ENCODE results near the gene FRYL.

The FRYL gene

DNA sequence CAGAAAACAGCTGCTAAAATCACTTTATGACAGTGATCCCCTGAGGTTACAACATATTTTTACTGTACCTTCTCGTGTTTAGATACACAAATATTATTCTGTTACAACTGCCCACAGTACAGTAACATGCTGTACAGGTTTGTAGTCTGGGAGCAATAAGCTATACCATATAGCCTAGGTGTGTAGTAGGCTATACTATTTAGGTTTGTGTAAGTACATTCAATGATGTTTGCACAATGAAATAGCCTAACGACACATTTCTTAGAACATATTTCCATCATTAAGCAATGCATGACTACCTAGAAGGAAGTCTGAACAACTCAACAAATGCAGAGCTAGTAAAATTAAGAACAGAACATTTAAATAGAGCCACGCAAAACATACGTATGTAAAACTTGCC, 177.3 kb downstream of the FRYL start:
- FAIRE-seq, result no peak

DNA sequence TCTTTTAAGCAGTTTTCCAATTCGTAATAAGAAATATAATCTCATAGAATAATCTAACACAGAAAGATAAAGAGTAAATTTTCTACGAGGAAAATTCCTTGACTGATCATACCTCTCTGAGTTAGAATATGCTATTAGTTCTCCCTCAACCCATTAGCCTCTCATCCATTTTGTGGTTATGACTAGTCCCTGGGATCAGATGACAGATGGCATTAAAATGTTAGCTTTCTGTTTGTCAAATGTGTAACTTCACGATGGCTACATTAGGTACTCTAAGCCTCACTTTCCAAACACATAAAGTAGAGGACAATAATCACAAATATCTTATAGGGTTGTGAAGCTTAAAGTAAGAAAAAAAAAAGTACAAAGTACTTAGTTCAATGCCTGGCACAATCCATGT, 177.9 kb downstream of the FRYL start:
- no peak for FAIRE-seq

DNA sequence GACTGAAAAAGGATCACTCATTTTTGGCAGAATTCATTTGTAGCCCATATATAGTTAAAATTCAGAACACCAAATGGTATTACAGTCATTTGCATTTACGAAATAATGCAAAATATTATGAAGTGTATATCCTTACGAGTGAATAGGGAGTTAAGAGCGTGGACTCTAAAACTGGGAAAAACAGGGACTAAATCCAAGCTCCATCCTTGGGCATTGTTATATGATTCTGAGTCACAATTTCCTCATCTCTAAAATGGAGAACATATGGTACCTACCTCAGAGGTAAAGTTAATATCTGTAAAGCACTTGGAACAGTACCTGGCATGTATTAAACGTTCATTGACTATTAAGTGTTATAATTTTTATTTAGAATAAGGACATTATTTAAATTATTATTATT, 183.7 kb downstream of the FRYL start:
- no peak for FAIRE-seq

DNA sequence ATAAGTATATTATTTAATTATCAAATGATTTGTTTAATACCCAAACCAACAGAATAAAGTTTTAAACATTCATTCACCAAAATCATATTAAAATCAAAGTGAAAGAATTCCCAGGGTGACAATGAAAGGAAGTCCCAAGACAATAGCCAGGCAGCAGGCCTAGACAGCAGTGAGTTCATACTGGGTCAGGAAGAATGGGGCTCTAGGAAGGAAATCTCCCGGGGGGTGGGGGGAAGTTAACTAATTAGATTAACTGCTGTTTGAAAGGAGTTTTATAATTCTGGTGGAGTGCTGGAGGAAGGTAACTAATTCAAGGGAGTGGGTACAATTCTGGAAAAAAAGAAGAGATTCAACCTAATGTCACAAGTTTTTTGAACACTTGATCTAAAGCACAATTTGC, 185.9 kb downstream of the FRYL start:
- peak; percentile 72 for FAIRE-seq

DNA sequence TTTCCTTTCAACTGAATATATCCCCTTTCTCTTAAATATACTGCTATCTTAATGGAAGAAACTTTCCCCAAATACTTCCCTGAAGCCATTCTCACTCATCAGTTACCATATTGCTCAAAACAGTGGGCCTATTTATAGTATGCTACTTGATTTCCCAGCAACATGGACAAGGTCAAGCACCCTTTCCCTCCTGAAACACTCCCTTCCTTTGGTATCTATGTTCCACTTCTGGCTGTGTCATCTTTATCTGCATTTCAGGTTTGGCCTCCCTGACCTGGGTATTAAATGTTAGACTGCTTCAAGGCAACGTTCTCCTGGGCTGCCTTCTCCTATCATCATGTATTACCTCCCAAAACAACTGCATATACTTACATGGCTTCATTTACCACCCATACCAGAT, 188.7 kb downstream of the FRYL start:
- FAIRE-seq, result no peak

DNA sequence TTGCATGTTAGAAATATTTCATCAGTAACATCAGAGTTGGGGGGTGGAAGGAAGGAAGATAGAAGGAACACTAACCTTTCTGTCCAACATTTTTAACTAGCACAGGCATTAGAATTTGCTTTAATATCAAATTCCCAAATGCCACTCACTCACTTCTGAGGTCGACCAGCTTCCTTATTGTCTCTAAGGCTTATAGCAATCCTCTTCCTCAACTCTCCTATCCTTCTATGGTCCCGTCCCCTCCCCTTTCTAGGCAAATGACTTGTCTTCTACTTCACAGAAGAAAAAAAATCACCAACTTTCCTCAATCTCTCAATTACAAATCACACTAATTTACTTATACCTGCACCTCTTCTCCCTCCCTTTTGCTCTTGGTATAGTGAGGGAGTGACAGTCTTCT, 189.2 kb downstream of the FRYL start:
- FAIRE-seq, result no peak

DNA sequence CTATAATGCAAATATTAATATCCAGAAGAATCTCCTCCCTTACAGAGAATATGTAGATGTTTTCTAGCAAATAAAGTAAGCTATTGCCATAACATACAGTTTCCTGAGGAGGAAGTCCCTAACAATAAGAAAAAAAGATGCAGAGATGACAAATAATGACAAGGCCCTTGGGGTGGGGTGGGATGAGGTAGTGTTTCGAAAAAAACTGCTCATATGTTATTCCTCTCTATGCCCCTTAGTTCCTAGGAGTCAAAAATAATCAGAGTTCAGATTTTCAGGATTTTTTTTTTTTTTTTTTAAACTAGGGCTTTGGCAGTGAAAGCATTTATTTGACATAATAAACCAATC, 191.0 kb downstream of the FRYL start:
- FAIRE-seq, result no peak

DNA sequence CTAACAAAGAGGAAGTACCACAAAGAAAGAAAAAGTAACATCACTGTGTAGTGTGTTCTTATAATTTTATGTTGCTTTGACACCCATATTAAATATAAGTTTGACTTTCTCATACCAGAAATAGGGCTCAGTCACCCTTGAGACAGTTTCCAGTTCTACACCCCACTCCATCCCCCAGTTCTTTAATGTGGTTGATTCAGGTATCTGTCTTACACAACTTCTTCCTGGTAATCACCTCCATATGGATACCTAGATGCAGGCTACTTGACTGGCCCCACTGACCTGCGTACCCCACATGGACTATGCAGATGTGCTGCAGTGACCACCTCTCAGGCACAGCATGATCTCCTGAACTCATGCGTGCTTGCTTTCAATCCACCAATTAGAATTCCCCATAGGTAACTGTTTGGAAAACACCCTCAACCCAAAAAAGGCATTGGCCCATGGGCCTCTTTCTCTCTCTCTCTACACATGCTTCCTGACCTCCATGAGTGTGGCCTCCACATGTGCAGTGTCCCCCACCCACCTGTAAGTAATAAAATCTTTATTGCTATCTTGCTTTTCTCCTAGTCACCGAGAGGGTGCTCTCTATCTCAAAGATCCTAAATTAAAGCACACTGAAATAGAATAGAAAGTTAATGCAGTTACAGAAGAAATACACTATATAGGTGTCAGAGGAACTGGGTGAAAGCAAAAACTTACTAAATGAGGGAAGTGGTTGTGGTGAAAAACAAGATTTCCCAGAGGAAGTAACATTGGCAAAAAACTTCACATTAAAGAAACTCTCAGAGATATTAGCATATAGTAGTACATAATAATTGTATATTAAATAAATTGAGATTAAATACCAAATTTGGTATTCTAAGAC, 191.6 kb downstream of the FRYL start:
- FAIRE-seq, result no peak

DNA sequence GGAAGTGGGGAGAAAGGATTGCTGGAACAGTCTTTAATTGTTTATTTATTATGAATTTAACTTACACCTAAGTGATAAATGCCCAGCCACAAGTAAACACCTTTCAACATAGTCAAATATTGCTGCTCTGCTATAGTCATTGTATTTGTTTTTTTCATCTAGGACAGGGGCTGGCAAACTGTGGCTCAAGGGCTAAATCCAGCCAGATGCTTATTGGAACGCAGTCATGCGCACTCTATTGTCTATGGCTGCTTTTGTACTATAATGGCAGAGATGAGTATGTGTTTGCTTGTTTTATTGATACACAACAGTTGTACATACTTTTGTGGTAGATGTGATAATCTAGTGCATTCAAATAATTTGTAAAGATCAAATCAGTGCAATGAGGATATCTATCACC, 194.7 kb downstream of the FRYL start:
- FAIRE-seq, result no peak

DNA sequence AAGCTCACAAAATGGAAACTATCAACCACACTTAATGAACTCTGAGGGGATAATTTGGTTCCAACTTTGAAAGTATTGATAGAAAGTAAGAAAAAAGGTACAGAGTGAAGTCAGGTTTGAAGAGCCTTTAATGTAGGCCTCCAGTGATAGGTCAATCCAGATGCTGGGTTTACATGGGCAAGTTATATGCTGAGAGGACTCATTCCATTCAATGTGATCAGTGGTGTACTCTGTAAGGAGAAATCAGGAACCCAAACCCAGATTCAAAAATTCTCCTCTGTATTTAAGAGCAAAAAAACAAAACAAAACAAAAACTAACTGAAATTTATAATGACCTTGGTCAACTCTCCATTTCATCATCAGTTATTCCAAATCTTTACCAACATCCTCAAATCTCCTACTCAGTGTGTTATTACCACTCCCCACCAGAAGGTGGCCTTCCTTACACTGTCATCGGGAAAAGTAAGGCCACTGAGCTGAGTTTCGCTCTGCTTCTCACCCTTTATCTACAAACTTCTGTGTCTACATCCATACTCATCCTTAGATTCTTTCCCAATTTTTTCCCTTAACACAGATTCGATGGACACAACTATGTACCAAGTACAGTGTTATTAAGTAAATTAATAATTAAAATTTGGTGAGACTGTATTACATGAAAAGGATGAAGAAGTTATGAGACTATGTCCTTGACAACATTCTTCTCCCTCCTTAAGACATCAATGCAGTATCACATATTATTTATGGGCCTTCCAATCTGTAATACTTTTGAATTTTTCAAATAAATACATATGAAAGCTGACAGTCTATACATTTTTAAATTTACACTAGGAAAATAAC, 201.7 kb downstream of the FRYL start:
- peak; percentile 91 for FAIRE-seq

DNA sequence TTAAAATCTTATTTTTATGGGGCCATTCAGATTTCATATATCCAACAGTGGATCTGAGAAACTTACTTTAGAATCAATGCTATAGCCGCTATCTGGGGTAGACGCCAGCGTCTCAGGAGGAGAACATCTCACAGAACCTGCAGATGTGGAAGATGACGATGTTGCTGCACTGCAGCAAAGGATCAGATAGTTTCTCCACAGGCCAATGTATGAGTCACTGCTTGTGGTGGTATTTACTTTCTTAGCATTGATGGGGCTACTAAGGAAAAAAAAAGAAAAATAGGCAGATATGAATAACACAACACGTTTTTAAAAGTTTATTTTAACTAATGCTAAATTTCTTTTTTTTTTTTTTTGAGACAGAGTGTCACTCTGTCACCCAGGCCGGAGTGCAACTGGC, 204.1 kb downstream of the FRYL start:
- FAIRE-seq, result no peak

DNA sequence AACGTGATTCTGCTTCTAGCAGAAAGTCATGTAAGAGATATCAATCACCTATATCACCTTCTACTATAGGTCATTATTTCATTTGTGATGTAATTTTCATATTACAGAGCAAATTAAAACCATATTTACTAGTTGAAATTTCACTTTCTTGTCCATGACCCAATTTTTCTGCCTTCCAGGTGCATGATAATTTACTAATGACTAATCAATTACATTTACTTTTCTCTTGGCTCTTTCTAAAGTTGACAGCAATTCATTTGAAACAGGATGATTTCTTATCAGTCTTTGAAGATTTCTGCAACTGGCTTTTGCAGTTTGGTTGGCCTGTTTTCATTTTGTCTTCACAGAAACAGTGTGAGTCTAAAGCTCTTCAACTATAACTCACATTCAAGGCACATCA, 208.6 kb downstream of the FRYL start:
- no peak for FAIRE-seq

DNA sequence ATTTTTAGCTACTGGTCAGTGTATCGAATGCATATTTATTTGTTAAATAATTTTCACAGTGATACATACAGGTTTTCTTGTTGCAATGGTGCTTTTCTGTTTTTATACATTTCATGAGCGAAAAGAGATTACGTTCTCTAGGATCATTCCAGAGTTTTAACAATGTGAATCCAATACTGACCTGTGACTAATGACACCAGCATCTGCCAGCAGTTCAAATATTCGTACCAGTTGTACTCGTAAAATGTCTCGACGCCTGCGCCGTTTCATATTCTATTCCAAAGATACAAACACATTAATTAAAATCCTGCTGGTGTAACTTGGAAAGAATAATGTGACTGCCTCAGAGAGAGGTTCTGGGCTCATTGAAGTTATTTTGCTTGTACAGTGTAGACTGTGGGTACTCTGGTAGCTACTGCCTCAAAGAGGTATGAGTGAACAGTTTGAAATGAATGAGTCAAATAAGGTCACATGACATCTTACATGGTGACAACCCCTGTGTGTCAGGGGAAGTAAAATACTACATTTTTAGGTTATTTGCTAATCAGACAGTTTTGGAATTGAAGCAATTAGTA, 209.3 kb downstream of the FRYL start:
- no peak for FAIRE-seq

DNA sequence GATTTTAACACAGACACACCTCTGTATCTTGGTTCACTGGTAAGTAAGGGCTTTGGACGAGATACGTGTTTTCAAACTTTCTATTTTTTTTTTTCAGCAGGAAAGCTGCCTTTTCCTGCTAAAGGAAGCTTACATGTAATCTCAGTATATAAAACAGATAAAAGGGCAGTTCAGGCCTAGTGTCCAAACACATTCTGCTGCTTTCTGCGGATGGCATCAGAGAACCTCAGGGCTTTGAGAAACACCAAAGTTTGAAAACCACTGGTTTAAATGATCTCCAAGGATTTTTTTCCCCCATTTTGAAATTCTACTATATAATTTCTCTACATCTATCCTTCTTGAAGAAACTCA, 214.1 kb downstream of the FRYL start:
- no peak for FAIRE-seq

DNA sequence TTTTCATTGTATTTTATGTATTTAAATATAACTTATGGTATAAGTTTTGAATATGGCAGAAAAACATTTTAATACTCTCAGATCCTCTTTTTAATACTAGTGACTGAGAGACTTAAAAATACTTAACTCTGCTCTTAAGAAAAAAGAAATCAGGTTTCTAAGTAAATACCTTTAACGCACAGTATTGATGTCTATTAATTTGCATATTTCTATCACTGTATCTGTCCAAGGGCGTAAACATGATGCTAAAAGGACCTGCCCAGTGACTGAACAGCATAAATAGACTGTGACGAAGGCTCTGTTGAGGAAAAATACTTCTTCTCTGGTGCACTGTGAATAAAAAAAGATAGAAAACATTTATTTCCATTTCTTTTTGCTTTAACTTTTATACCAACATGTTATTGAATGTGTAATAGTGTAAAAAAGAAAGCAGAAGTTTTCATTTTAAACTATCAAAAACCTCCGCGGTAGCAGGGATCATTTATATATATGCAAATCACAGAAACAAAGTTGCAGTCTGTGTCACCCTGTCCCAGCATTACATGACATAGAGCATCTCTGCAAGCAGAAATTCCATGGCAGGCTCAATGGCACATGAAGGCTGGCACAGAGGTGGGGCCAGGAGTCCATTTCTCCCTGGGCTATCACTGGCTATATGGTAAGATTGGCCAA, 214.6 kb downstream of the FRYL start:
- FAIRE-seq, result no peak

DNA sequence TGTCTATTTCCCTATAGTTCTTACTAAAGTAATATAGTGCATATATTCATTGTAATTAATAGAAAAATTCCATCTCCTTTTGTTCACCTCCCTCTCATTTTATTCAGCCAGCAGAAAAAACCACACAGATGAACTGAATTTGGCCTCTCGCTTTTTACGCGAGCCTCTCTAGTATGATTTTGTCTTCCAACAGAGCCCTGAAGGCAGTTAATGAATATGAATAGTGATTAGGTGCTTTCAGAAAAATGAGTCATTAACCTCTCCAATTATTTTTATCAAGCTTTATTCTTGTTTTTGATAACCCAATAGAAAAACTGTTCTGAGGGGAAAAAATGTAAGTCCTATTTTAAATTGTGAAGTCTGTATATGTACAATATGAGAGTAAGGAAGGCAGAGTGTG, 215.9 kb downstream of the FRYL start:
- no peak for FAIRE-seq

DNA sequence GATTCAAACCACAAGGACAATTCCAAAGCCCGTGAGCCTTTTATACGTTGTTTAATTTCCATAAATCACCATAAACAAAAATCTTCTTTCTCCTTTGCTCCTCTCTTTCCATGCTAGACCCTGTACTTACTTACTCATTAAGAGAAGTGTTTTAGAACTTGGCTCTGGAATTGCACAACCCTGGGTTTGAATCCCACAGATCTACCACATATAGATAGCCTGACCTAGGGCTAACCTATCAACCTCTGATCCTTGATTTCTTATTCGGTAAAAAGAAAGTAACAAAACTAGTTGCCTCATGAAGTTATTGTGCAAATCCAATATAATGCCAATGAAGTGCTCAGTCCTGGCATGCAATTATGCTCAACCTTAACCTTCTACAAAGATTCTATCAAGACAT, 221.3 kb downstream of the FRYL start:
- FAIRE-seq, result no peak

DNA sequence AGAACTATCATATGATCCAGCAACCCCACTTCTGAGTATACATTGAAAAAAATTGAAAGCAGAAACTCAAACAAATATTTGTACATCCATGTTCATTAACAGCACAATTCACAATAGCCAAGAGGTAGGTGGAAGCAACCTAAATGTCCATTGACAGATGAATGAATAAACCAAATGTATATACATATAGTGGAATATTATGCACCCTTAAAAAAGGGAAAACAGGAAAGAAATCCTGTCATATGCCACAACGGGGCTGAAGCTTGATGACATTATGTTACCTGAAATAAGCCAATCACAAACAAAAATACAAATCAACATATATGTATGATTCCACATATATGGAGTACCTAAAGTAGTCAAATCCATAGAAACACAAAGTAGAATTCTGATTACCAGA, 222.1 kb downstream of the FRYL start:
- no peak for FAIRE-seq

DNA sequence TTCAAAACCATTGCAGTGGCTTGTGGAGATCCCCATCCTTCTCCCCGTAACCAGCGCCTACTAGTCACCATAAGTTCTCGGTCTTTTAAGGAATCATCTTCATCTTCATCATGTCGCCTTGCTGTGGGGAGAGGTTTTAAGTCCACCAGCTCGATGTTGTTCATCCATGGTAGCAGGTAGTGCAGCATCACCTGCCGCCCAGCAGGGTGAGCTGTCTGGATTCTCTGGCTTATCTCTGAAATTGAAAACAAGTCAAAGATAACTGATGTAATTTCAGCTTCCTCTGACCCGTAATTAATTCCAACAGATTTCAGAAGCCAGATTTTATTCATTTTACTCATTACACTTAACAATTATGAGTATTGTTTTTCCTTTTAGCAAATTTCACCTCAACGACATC, 222.6 kb downstream of the FRYL start:
- no peak for FAIRE-seq

DNA sequence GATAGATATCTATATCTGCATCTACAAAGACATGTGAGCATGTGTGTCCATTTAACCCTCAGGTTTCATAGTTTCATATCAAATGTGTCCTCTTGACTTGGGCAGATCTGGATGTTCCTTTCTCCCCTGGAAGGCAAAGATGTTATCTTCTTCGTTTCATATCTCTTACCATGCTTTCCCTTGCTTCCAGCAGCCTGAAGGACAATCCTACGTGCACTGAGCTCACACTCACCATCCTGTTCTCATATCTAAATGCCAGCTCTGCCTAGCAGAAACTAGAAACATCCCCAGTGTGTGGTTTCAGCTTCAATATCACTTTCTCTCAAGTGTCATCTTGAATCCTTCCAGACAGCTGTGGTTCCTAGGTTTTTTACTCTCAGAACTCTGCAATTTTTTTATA, 223.8 kb downstream of the FRYL start:
- FAIRE-seq, result no peak

DNA sequence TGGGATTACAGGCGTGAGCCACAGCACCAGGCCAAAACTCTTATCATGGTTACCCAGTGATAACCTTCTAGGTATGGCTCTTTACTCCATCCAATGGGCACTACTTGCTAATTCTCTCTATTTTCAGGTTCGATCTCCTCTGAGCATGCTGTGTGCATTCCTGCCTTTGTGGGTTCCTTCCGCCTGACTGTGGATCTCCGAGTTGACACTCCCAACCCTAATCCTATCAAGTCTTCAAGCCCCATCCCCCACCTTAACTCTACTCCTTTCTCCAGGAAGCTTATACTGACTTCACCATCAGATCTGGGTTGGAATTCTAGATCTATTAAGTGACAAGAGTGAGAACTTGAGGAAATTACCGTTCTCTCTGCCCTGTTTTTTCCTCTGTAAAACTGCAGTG, 225.5 kb downstream of the FRYL start:
- no peak for FAIRE-seq

DNA sequence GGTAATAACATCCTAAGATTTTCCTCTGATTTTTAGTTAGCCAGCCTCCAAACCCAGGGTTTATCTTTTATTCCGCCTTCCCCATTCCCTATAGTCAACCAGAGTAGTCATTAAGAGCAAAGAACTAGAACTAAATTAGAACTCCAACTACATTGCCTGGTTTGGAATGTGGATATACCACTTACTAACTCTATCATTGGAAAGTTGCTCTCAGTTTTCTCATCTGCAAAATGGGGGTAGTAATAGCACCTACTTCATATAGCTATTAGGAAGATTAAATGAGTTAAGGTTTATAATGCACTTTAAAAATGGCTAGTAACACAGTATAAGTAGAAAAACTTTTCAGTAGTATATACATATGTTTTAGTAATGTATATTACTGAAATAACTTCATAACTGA, 226.4 kb downstream of the FRYL start:
- no peak for FAIRE-seq

DNA sequence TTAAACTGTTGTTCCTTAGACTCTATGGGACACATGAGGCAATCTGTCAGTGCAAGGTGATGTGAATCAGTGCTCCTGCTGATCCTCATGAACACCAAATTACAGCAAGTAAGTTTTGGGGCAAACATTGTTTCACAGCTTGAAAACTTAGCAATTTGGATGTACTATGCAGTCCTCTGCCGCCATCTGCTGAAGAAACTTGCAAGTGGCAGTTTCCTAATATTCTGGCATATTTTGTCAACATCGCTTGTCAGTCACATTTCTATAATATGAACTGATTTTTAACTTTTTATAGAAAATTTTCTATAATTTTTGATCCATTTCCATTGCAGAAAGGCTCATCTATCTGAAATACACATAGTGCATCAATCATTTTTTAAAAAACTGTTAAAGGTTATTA, 233.7 kb downstream of the FRYL start:
- peak; percentile 48 for FAIRE-seq

DNA sequence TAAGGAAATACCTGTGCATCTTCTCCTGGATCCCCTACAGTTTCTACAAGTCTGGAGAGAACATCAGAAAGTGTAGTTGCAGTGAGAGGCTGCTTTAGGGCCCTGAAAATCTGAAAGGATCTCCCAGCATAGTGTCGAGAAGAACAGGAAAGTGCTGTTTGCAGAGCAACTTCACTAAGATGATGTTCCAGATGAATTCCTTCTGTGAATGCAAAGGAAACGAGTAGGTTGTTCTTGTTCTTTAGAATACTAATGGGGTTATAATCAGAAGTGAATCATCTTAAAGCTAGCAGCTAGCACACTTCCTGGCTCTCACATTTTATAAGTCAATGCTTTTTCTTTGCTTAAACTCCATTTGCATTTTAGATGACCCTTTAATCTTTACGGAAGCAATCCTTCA, 236.3 kb downstream of the FRYL start:
- no peak for FAIRE-seq
